IPS-20b (cell line): ENCODE data around the gene ERFL.

Experiments
- H3K27ac ChIP-seq: one replicate; pipeline ENCODE4 v1.5.1; 2013; ENCODE audit warnings: low read length
- H3K27me3 ChIP-seq: 2 replicates; pipeline ENCODE4 v1.6.1; 2013; ENCODE audit warnings: mild to moderate bottlenecking, low read length, inconsistent platforms; ENCODE audit not compliant: insufficient read depth
- H3K36me3 ChIP-seq: 2 replicates; pipeline ENCODE4 v1.6.1; 2013; ENCODE audit warnings: low read depth, mild to moderate bottlenecking, inconsistent platforms, low read length, moderate library complexity; ENCODE audit not compliant: insufficient read depth
- H3K4me1 ChIP-seq: 2 replicates; pipeline ENCODE4 v1.6.1; 2013; ENCODE audit warnings: mild to moderate bottlenecking, control low read depth, inconsistent platforms, low read length, moderate library complexity; ENCODE audit not compliant: insufficient read depth
- H3K4me3 ChIP-seq: 2 replicates; pipeline ENCODE4 v1.5.1; 2013; ENCODE audit warnings: mild to moderate bottlenecking, low read length, inconsistent platforms
- H3K9ac ChIP-seq: 2 replicates; pipeline ENCODE4 v1.6.1; 2013; ENCODE audit warnings: low read depth, mild to moderate bottlenecking, inconsistent platforms, low read length, moderate library complexity
- H3K9me3 ChIP-seq: 2 replicates; pipeline ENCODE4 v1.6.1; 2013; ENCODE audit warnings: mild to moderate bottlenecking, low read depth, low read length, inconsistent platforms; ENCODE audit not compliant: insufficient read depth

ERFL gene

GRCh38 chr19:41958367-41959055, 30.3 kb upstream of the ERFL start:
- Histone ChIP-seq H3K9me3 (no peaks in the 10 kb centered on the region), H3K36me3 (no peaks in the 10 kb centered on the region; the same call in 1 of the 2 replicates), H3K4me1 (peaks cover 8% of the 10 kb centered on the region; the same call in 1 of the 2 replicates), H3K9ac (peak overlapping the region; percentile 71; the same call in 1 of the 2 replicates), H3K4me3 (peak overlapping the region; percentile 82), H3K27me3 (no peaks in the 10 kb centered on the region), H3K27ac (no peak overlapping the region)

GRCh38 chr19:41957838-41958366, 29.7 kb upstream of the ERFL start:
- Histone ChIP-seq H3K27me3 (no peaks in the 10 kb centered on the region), H3K9ac (peak overlapping the region; percentile 30; the same call in 1 of the 2 replicates), H3K4me3 (peak overlapping the region; percentile 82), H3K9me3 (no peaks in the 10 kb centered on the region), H3K4me1 (peaks cover 8% of the 10 kb centered on the region; the same call in 1 of the 2 replicates), H3K27ac (no peak overlapping the region), H3K36me3 (no peaks in the 10 kb centered on the region; the same call in 1 of the 2 replicates)

- H3K9me3 ChIP-seq: no peaks in the 10 kb centered on the region
- H3K4me1 ChIP-seq: peaks cover 8% of the 10 kb centered on the region; the same call in 1 of the 2 replicates
- no peak overlapping the region for H3K4me3 ChIP-seq
- no peaks in the 10 kb centered on the region; the same call in 1 of the 2 replicates for H3K36me3 ChIP-seq
- no peaks in the 10 kb centered on the region for H3K27me3 ChIP-seq
- H3K9ac ChIP-seq: no peak overlapping the region
- no peak overlapping the region for H3K27ac ChIP-seq
Observed at GRCh38 chr19:41957161-41957837, 29.1 kb upstream of the ERFL start.

GRCh38 chr19:41956621-41957020, 28.4 kb upstream of the ERFL start:
- Histone ChIP-seq H3K27me3 (no peaks in the 10 kb centered on the region), H3K9me3 (no peaks in the 10 kb centered on the region), H3K9ac (no peak overlapping the region), H3K27ac (no peak overlapping the region), H3K4me1 (peaks cover 8% of the 10 kb centered on the region; the same call in 1 of the 2 replicates), H3K4me3 (no peak overlapping the region), H3K36me3 (no peaks in the 10 kb centered on the region; the same call in 1 of the 2 replicates)

- H3K4me3 ChIP-seq: no peak overlapping the region
- H3K4me1 ChIP-seq: peaks cover 8% of the 10 kb centered on the region; the same call in 1 of the 2 replicates
- H3K9me3 ChIP-seq: no peaks in the 10 kb centered on the region
- H3K36me3 ChIP-seq: no peaks in the 10 kb centered on the region; the same call in 1 of the 2 replicates
- no peaks in the 10 kb centered on the region for H3K27me3 ChIP-seq
- no peak overlapping the region for H3K27ac ChIP-seq
- no peak overlapping the region for H3K9ac ChIP-seq
Observed at GRCh38 chr19:41955521-41955920, 27.3 kb upstream of the ERFL start.

- Histone ChIP-seq H3K27me3 (no peaks in the 10 kb centered on the region), H3K27ac (no peak overlapping the region), H3K9me3 (no peaks in the 10 kb centered on the region), H3K4me1 (no peaks in the 10 kb centered on the region), H3K4me3 (peak overlapping the region; percentile 55; the same call in 1 of the 2 replicates), H3K9ac (no peak overlapping the region), H3K36me3 (no peaks in the 10 kb centered on the region; the same call in 1 of the 2 replicates)
Observed at GRCh38 chr19:41951686-41952172, 23.5 kb upstream of the ERFL start.

GRCh38 chr19:41947091-41947490, 18.8 kb upstream of the ERFL start:
- H3K9me3 ChIP-seq: no peaks in the 10 kb centered on the region
- no peak overlapping the region for H3K9ac ChIP-seq
- H3K36me3 ChIP-seq: no peaks in the 10 kb centered on the region
- H3K27ac ChIP-seq: no peak overlapping the region
- H3K4me3 ChIP-seq: no peak overlapping the region
- no peaks in the 10 kb centered on the region for H3K4me1 ChIP-seq
- H3K27me3 ChIP-seq: peaks cover 5% of the 10 kb centered on the region; the same call in 1 of the 2 replicates

GRCh38 chr19:41945135-41945766, 17.0 kb upstream of the ERFL start:
- Histone ChIP-seq H3K36me3 (no peaks in the 10 kb centered on the region), H3K4me3 (no peak overlapping the region), H3K4me1 (no peaks in the 10 kb centered on the region), H3K27me3 (peaks cover 22% of the 10 kb centered on the region), H3K27ac (no peak overlapping the region), H3K9me3 (no peaks in the 10 kb centered on the region), H3K9ac (no peak overlapping the region)

GRCh38 chr19:41944336-41944735, 16.1 kb upstream of the ERFL start:
- H3K4me3 ChIP-seq: no peak overlapping the region
- H3K9me3 ChIP-seq: no peaks in the 10 kb centered on the region
- H3K4me1 ChIP-seq: no peaks in the 10 kb centered on the region
- no peak overlapping the region for H3K27ac ChIP-seq
- H3K27me3 ChIP-seq: peaks cover 30% of the 10 kb centered on the region
- no peak overlapping the region for H3K9ac ChIP-seq
- no peaks in the 10 kb centered on the region for H3K36me3 ChIP-seq

GRCh38 chr19:41941410-41942202, 13.4 kb upstream of the ERFL start:
- Histone ChIP-seq H3K4me3 (no peak overlapping the region), H3K36me3 (no peaks in the 10 kb centered on the region), H3K27ac (no peak overlapping the region), H3K9ac (no peak overlapping the region), H3K4me1 (no peaks in the 10 kb centered on the region), H3K27me3 (peaks cover 48% of the 10 kb centered on the region), H3K9me3 (no peaks in the 10 kb centered on the region)
